Body of pancreas (tissue), 4 donors: Measurements from ENCODE around the gene KRTAP10-1. TPM values are rescaled to one million over a fixed set of nuclear protein-coding genes. Genes with fewer than 3 reads are reported as not detected.

Experiments
- ATAC-seq: fragments of 150-250 bp; one replicate; pipeline ENCODE4 v1.9.1; 2016
- DNase-seq, 4 donors: peaks; one replicate each; pipeline ENCODE4 v3.0.0-alpha.2; 2019
- H3K27ac ChIP-seq, 4 donors: fragments of 200-600 bp; sonication (generic); 1 replicate in 3 of 4; 2 replicates in 1 of 4; pipeline versions ENCODE4 v1.5.1 to v1.6.1; 2016 to 2019; ENCODE audit warnings: mild to moderate bottlenecking in 1 of 4, mixed read lengths in 1 of 4, moderate library complexity in 1 of 4
- H3K27me3 ChIP-seq, 2 donors: fragments of 200-600 bp; sonication (generic); one replicate each; pipeline ENCODE4 v1.6.0; 2016; ENCODE audit warnings: mild to moderate bottlenecking in 1 of 2
- H3K36me3 ChIP-seq, 2 donors: fragments of 200-600 bp; sonication (generic); replicated peaks in 1 of 2; 2 replicates each; pipeline ENCODE4 v1.5.1; 2016; ENCODE audit warnings: low read depth in 2 of 2; ENCODE audit not compliant: insufficient read depth in 1 of 2
- H3K4me1 ChIP-seq: fragments of 200-600 bp; sonication (generic); one replicate; pipeline ENCODE4 v1.6.0; 2016
- H3K4me3 ChIP-seq, 2 donors: fragments of 200-600 bp; sonication (generic); 1 replicate in 1 of 2; 2 replicates in 1 of 2; pipeline ENCODE4 v1.5.1; 2016 to 2019
- H3K9me3 ChIP-seq, 3 donors: fragments of 200-600 bp; sonication (generic); 1 replicate in 2 of 3; 2 replicates in 1 of 3; pipeline ENCODE4 v1.5.1; 2016
- POLR2A ChIP-seq, 3 donors: fragments of 450-650 bp; IDR thresholded peaks; one replicate each; pipeline ENCODE4 v1.6.1; 2016; ENCODE audit warnings: antibody characterized with exemption in 3 of 3, mild to moderate bottlenecking in 2 of 3
- WGBS, 2 donors: methylation state at CpG; one replicate each; pipeline ENCODE4 v1.1.5; 2017; 5-methylcytosine and 5-hydroxymethylcytosine counted together
- intact Hi-C: fragments of 100-400 bp; cut with DNase I; formaldehyde crosslinking; loops from one replicate; pipeline ENCODE4 v1.15.1; 2023
- total RNA-seq, 2 donors: library from RNA; depleted of rRNA; stranded (reverse); fragments of >200 nt; gene quantifications; one replicate each; pipeline ENCODE4 v1.1.0, GENCODE V29; 2016
- TF ChIP-seq, protein P1 (sequence below), 7 experiments: fragments of 450-650 bp in 4 of 7; fragments of 200-600 bp in 3 of 7; sonication (generic) in 3 of 7; IDR thresholded peaks; one replicate each; pipeline ENCODE4 v1.5.1; 2016 to 2019; ENCODE audit warnings: antibody characterized with exemption in 7 of 7

The KRTAP10-1 gene
- total RNA-seq, 2 donors from 2014 or later = not detected

GRCh38 chr21:44514746-44515358 lies 25.1 kb downstream of the KRTAP10-1 start:
- Histone ChIP-seq H3K4me3 (no peak overlapping the region), H3K4me1 (peaks cover 11% of the 10 kb centered on the region), H3K9me3 (no peaks in the 10 kb centered on the region), H3K36me3 (no peaks in the 10 kb centered on the region), H3K27me3 (no peaks in the 10 kb centered on the region), H3K27ac (no peak overlapping the region)
- ATAC-seq (no peak), DNase-seq (no peak)
- no peak for TF ChIP-seq POLR2A (IDR thresholded peaks at IDR 0.05)
- TF ChIP-seq, protein P1, sequence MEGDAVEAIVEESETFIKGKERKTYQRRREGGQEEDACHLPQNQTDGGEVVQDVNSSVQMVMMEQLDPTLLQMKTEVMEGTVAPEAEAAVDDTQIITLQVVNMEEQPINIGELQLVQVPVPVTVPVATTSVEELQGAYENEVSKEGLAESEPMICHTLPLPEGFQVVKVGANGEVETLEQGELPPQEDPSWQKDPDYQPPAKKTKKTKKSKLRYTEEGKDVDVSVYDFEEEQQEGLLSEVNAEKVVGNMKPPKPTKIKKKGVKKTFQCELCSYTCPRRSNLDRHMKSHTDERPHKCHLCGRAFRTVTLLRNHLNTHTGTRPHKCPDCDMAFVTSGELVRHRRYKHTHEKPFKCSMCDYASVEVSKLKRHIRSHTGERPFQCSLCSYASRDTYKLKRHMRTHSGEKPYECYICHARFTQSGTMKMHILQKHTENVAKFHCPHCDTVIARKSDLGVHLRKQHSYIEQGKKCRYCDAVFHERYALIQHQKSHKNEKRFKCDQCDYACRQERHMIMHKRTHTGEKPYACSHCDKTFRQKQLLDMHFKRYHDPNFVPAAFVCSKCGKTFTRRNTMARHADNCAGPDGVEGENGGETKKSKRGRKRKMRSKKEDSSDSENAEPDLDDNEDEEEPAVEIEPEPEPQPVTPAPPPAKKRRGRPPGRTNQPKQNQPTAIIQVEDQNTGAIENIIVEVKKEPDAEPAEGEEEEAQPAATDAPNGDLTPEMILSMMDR (IDR thresholded peaks at IDR 0.05) = no peak
- intact Hi-C loops = loop anchor here (10.0 kb wide), 1 partner anchor 290 kb away; the partner anchor contains the start of gene UBE2G2
- WGBS, 2 donors = 66 to 72% methylated on average over 10 to 11 of the region's 11 CpGs

- TF ChIP-seq, protein P1 (IDR thresholded peaks at IDR 0.05) = no peak
- no peak for TF ChIP-seq POLR2A (IDR thresholded peaks at IDR 0.05)
- ATAC-seq (no peak), DNase-seq (no peak)
- no peaks in the 10 kb centered on the region for H3K36me3 ChIP-seq
- H3K4me1 ChIP-seq = peaks cover 14% of the 10 kb centered on the region
- H3K9me3 ChIP-seq = no peaks in the 10 kb centered on the region
- no peaks in the 10 kb centered on the region for H3K27me3 ChIP-seq
- no peak overlapping the region for H3K27ac ChIP-seq
- WGBS, 2 donors = 68 to 85% methylated on average over 5 to 6 of the region's 7 CpGs
- H3K4me3 ChIP-seq = no peak overlapping the region
- intact Hi-C loops = loop anchor here (10.0 kb wide), 1 partner anchor 291 kb away; the partner anchor contains the start of gene UBE2G2
Observed at GRCh38 chr21:44514218-44514520, 25.8 kb downstream of the KRTAP10-1 start.

- no peaks in the 10 kb centered on the region for H3K27me3 ChIP-seq
- H3K27ac ChIP-seq = no peak overlapping the region
- H3K4me3 ChIP-seq = no peak overlapping the region
- H3K9me3 ChIP-seq = no peaks in the 10 kb centered on the region
- DNase-seq (peak in 3 of 4 donors; percentile 19 to 30 (median 25)), ATAC-seq (no peak)
- intact Hi-C loops = loop anchor here (10.0 kb wide), 1 partner anchor 291 kb away; the partner anchor contains the start of gene UBE2G2
- no peak for TF ChIP-seq POLR2A (IDR thresholded peaks at IDR 0.05)
- TF ChIP-seq, protein P1 (IDR thresholded peaks at IDR 0.05) = no peak
- 71 to 86% methylated on average over 6 to 14 of the region's 15 CpGs for WGBS, 2 donors
- H3K4me1 ChIP-seq = peaks cover 14% of the 10 kb centered on the region
- no peaks in the 10 kb centered on the region for H3K36me3 ChIP-seq
Observed at GRCh38 chr21:44513389-44514217, 26.4 kb downstream of the KRTAP10-1 start.

DNA sequence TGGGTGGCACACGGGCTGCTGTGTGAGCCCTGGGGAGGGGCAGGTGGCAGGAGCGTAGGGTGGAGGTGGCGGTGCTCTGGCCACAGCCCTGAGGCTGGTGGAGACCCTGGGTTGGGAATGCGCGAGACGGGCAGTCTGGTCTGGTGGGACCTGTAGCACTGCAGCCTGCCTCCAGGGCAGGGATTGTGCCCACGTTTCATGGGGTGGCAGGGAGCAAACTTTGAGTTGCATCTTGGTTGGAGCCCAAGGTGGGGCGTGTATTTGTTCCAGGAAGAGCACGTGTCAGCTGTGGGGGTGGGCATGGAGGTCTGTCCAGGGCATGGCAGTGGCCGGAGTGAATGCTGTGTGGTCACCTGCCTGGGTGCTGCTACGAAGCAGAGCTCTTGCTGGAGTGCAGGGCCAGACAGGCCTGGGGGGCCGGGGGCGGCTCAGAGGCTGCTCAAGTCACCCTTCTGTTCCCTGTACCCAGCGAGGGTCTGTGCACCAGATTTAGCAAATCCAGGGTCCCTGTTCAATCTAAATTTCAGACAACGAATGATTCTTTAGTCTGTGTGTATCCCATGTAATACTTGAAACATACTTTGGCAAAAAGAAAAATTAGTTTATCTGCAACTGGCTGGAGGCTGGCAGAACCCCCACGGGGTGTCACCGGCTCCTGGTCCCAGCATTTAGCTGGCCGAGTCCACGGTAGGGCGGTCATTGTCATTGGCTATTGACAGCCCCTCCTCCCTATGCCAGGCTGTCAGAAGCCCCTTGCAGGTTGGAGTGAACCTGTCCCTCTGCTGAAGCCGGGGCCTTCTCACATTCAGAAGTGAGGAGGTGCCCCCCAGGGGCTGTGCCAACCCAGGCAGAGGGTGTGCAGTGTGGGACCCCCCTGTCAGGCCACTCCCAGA lies 27.3 kb downstream of the KRTAP10-1 start:
- intact Hi-C loops = loop anchor here (10.0 kb wide), 1 partner anchor 292 kb away; the partner anchor contains the start of gene UBE2G2
- H3K36me3 ChIP-seq = no peaks in the 10 kb centered on the region
- 66 to 75% methylated on average over 15 to 21 of the region's 21 CpGs for WGBS, 2 donors
- H3K27ac ChIP-seq = no peak overlapping the region
- H3K27me3 ChIP-seq = no peaks in the 10 kb centered on the region
- TF ChIP-seq, protein P1 (IDR thresholded peaks at IDR 0.05) = no peak
- no peak for TF ChIP-seq POLR2A (IDR thresholded peaks at IDR 0.05)
- no peak overlapping the region for H3K4me3 ChIP-seq
- ATAC-seq (no peak), DNase-seq (no peak)
- no peaks in the 10 kb centered on the region for H3K9me3 ChIP-seq
- peaks cover 14% of the 10 kb centered on the region for H3K4me1 ChIP-seq
